ENCODE data around the gene DDX23.

The DDX23 gene

GRCh38 chr12:48789858-48790326 is 62.1 kb downstream of the DDX23 start:
- Histone ChIP-seq H3K27me3 (ENCODE audit: control insufficient read depth, insufficient read depth, low read length) (no peaks in the 10 kb centered on the region), H3K9ac (ENCODE audit: low read depth, low read length) (no peak overlapping the region), H3K4me1 (ENCODE audit: control insufficient read depth, insufficient read depth, low read length) (peaks cover 16% of the 10 kb centered on the region), H3K36me3 (ENCODE audit: control insufficient read depth, insufficient read depth, low read length) (no peaks in the 10 kb centered on the region), H3K4me3 (ENCODE audit: low read depth, low read length) (peak overlapping the region; percentile 86), H3K27ac (ENCODE audit: low read depth, low read length) (peak overlapping the region; percentile 76), H3K9me3 (ENCODE audit: control insufficient read depth, insufficient read depth, low read length) (no peaks in the 10 kb centered on the region)

DNA sequence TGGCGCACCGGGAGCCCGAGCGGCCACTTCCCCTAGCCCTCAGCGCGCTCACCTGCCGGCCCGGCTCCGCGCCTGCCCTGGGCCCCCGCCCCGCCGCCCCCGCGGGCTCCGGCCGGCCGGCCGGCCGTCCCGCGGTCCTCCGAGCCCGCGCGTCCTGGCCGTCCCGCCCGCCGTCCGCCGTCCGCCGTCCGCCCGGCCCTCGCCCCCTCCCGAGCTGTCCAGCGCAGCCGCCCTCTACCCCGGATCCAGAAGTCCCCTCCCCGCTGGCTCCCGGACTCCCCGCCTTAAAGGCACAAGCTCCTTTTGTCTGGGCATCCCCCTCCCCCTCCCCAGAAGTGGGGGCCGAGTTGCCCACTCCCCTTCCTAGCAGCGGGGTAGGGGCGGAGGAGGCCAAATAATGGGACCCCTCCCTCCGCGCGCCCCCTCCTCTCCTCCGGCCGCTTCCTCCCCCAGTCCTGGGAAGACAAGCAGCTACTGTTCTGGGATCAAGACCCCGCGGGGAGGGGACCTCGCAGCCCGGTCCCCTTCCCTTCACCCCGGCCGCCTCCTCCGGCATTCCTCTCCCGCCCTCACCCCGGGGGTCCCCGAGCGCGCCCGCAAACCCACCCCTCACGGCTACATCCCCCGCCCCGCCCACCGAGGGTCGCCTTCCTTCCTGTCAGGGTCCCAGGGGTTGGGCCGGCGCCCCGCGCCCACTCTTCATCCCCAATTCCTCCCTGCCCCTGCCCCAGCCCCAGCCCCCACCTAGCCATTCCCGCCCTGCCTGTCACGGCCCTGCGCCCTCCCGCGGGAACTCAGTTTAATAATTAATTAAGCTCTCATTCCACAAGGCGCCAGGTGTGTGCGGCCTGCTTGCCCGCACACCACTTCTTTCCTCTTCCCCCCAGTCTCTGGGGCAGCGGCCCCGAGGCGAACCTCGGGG is 62.8 kb downstream of the DDX23 start, which contains the start of gene ADCY6:
Gene ADCY6, minus strand, starts transcription at position 236 of the 922 bp plus-strand sequence. CDS start 5,655 bp downstream, outside the sequence.
- H3K9ac ChIP-seq (ENCODE audit: low read depth, low read length) = 0 out of 2 replicates have a peak within 1 kb of the TSS, but pooled peaks have one; percentile 31
- H3K27ac ChIP-seq (ENCODE audit: low read depth, low read length) = peak within 1 kb of the TSS; percentile 76
- H3K4me1 ChIP-seq (ENCODE audit: control insufficient read depth, insufficient read depth, low read length) = peaks cover 14% of the 10 kb centered on the region
- no peaks in the 10 kb centered on the region for H3K27me3 ChIP-seq (ENCODE audit: control insufficient read depth, insufficient read depth, low read length)
- peak within 1 kb of the TSS; percentile 86 for H3K4me3 ChIP-seq (ENCODE audit: low read depth, low read length)
- H3K36me3 ChIP-seq (ENCODE audit: control insufficient read depth, insufficient read depth, low read length) = no peaks in the 10 kb centered on the region
- no peaks in the 10 kb centered on the region for H3K9me3 ChIP-seq (ENCODE audit: control insufficient read depth, insufficient read depth, low read length)

- H3K36me3 ChIP-seq (ENCODE audit: control insufficient read depth, insufficient read depth, low read length) = no peaks in the 10 kb centered on the region
- H3K9ac ChIP-seq (ENCODE audit: low read depth, low read length) = 0 out of 2 replicates have a peak overlapping the region, but pooled peaks have one; percentile 31
- no peaks in the 10 kb centered on the region for H3K9me3 ChIP-seq (ENCODE audit: control insufficient read depth, insufficient read depth, low read length)
- H3K4me3 ChIP-seq (ENCODE audit: low read depth, low read length) = peak overlapping the region; percentile 86
- H3K4me1 ChIP-seq (ENCODE audit: control insufficient read depth, insufficient read depth, low read length) = peaks cover 14% of the 10 kb centered on the region
- H3K27me3 ChIP-seq (ENCODE audit: control insufficient read depth, insufficient read depth, low read length) = no peaks in the 10 kb centered on the region
- peak overlapping the region; percentile 35 for H3K27ac ChIP-seq (ENCODE audit: low read depth, low read length)
Observed at GRCh38 chr12:48788524-48788853, 63.5 kb downstream of the DDX23 start.

GRCh38 chr12:48787791-48788523 is 64.0 kb downstream of the DDX23 start:
- H3K27me3 ChIP-seq (ENCODE audit: control insufficient read depth, insufficient read depth, low read length) = no peaks in the 10 kb centered on the region
- H3K9me3 ChIP-seq (ENCODE audit: control insufficient read depth, insufficient read depth, low read length) = no peaks in the 10 kb centered on the region
- H3K27ac ChIP-seq (ENCODE audit: low read depth, low read length) = no peak overlapping the region
- H3K4me3 ChIP-seq (ENCODE audit: low read depth, low read length) = peak overlapping the region; percentile 86
- no peak overlapping the region for H3K9ac ChIP-seq (ENCODE audit: low read depth, low read length)
- H3K36me3 ChIP-seq (ENCODE audit: control insufficient read depth, insufficient read depth, low read length) = no peaks in the 10 kb centered on the region
- peaks cover 14% of the 10 kb centered on the region for H3K4me1 ChIP-seq (ENCODE audit: control insufficient read depth, insufficient read depth, low read length)

- no peak overlapping the region for H3K9ac ChIP-seq (ENCODE audit: low read depth, low read length)
- H3K9me3 ChIP-seq (ENCODE audit: control insufficient read depth, insufficient read depth, low read length) = no peaks in the 10 kb centered on the region
- no peaks in the 10 kb centered on the region for H3K27me3 ChIP-seq (ENCODE audit: control insufficient read depth, insufficient read depth, low read length)
- peak overlapping the region; percentile 86; the same call in 1 of the 2 replicates for H3K4me3 ChIP-seq (ENCODE audit: low read depth, low read length)
- no peak overlapping the region for H3K27ac ChIP-seq (ENCODE audit: low read depth, low read length)
- no peaks in the 10 kb centered on the region for H3K36me3 ChIP-seq (ENCODE audit: control insufficient read depth, insufficient read depth, low read length)
- H3K4me1 ChIP-seq (ENCODE audit: control insufficient read depth, insufficient read depth, low read length) = peaks cover 14% of the 10 kb centered on the region
Observed at GRCh38 chr12:48786591-48787544, 65.1 kb downstream of the DDX23 start.

GRCh38 chr12:48783432-48783831 is 68.5 kb downstream of the DDX23 start:
- H3K36me3 ChIP-seq (ENCODE audit: control insufficient read depth, insufficient read depth, low read length) = no peaks in the 10 kb centered on the region
- no peaks in the 10 kb centered on the region for H3K27me3 ChIP-seq (ENCODE audit: control insufficient read depth, insufficient read depth, low read length)
- H3K4me3 ChIP-seq (ENCODE audit: low read depth, low read length) = no peak overlapping the region
- H3K4me1 ChIP-seq (ENCODE audit: control insufficient read depth, insufficient read depth, low read length) = 0 out of 2 replicates have a peak, but pooled peaks cover 7% of the 10 kb centered on the region
- H3K9ac ChIP-seq (ENCODE audit: low read depth, low read length) = no peak overlapping the region
- no peak overlapping the region for H3K27ac ChIP-seq (ENCODE audit: low read depth, low read length)
- no peaks in the 10 kb centered on the region for H3K9me3 ChIP-seq (ENCODE audit: control insufficient read depth, insufficient read depth, low read length)

GRCh38 chr12:48782457-48783395 is 69.2 kb downstream of the DDX23 start:
- Histone ChIP-seq H3K36me3 (ENCODE audit: control insufficient read depth, insufficient read depth, low read length) (no peaks in the 10 kb centered on the region), H3K27me3 (ENCODE audit: control insufficient read depth, insufficient read depth, low read length) (no peaks in the 10 kb centered on the region), H3K4me3 (ENCODE audit: low read depth, low read length) (no peak overlapping the region), H3K4me1 (ENCODE audit: control insufficient read depth, insufficient read depth, low read length) (peaks cover 11% of the 10 kb centered on the region; the same call in 1 of the 2 replicates), H3K9me3 (ENCODE audit: control insufficient read depth, insufficient read depth, low read length) (no peaks in the 10 kb centered on the region), H3K9ac (ENCODE audit: low read depth, low read length) (no peak overlapping the region), H3K27ac (ENCODE audit: low read depth, low read length) (no peak overlapping the region)

DNA sequence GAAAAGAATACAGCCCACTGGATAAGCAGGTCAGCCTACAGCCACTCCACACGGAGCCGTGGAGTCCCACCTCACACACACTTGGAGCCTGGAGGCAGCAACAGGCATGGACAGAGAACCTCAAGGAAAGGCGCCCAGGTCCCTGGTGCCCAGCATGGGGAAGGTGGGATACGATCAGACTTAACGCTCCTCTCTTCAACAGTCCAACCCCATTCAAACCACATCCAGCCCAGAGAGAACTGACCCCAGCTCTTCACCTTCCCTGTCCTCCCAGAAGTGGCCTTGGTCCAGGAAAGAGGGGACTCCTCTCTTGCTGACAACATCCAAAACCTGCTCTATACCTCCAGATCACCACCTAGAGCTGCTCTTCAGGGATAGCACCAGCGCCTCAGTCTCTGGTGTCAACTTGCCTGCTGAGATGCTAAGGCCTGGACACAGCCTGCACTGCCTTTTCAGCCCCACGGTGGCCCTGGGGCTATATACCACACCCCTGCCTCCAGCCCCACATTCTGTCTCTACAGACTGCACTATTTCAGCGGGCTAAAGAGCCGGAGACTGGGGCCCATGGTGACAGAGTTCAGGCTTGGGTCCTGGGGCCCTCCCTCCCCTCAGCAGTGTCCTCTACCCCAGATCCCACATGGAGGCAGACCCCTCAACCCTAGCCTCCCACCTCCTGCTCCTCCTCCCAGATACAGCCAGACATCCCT is 70.1 kb downstream of the DDX23 start:
- no peak overlapping the region for H3K4me3 ChIP-seq (ENCODE audit: low read depth, low read length)
- H3K4me1 ChIP-seq (ENCODE audit: control insufficient read depth, insufficient read depth, low read length) = peaks cover 15% of the 10 kb centered on the region
- H3K9ac ChIP-seq (ENCODE audit: low read depth, low read length) = no peak overlapping the region

GRCh38 chr12:48780381-48781025 is 71.5 kb downstream of the DDX23 start:
- Histone ChIP-seq H3K4me3 (ENCODE audit: low read depth, low read length) (no peak overlapping the region), H3K9me3 (ENCODE audit: control insufficient read depth, insufficient read depth, low read length) (no peaks in the 10 kb centered on the region), H3K4me1 (ENCODE audit: control insufficient read depth, insufficient read depth, low read length) (peaks cover 15% of the 10 kb centered on the region), H3K27me3 (ENCODE audit: control insufficient read depth, insufficient read depth, low read length) (no peaks in the 10 kb centered on the region), H3K27ac (ENCODE audit: low read depth, low read length) (no peak overlapping the region), H3K9ac (ENCODE audit: low read depth, low read length) (no peak overlapping the region), H3K36me3 (ENCODE audit: control insufficient read depth, insufficient read depth, low read length) (0 out of 2 replicates have a peak, but pooled peaks cover 5% of the 10 kb centered on the region)

More for the DNA sequence above, 70.1 kb downstream of the DDX23 start:
- Histone ChIP-seq H3K9me3 (ENCODE audit: control insufficient read depth, insufficient read depth, low read length) (no peaks in the 10 kb centered on the region), H3K36me3 (ENCODE audit: control insufficient read depth, insufficient read depth, low read length) (no peaks in the 10 kb centered on the region), H3K27ac (ENCODE audit: low read depth, low read length) (no peak overlapping the region), H3K27me3 (ENCODE audit: control insufficient read depth, insufficient read depth, low read length) (no peaks in the 10 kb centered on the region)
